HFFc6 (cell line): ENCODE measurements around the gene ZNF107. TPM values are rescaled to one million over a fixed set of nuclear protein-coding genes. Genes with fewer than 3 reads are reported as not detected.
"Not testable (repeated sequence)": the region's sequence is repeated elsewhere in the genome, so short reads cannot be mapped to it uniquely, and the experiment has no call there.

ENCODE experiments used
- DNase-seq: peaks from one replicate; pipeline ENCODE4 v3.0.0-alpha.2; 2018
- H3K27ac Mint-ChIP-seq: 2 replicates; pipeline ENCODE4 v1.8.0; 2020; ENCODE audit warnings: mild to moderate bottlenecking, mixed read lengths
- H3K27me3 Mint-ChIP-seq: 2 replicates; pipeline ENCODE4 v1.8.0; 2021; ENCODE audit warnings: mild to moderate bottlenecking, moderate library complexity, mixed read lengths; ENCODE audit not compliant: insufficient read depth
- H3K36me3 Mint-ChIP-seq: 2 replicates; pipeline ENCODE4 v1.8.0; 2021; ENCODE audit warnings: low read depth, mixed read lengths
- H3K4me1 Mint-ChIP-seq: 2 replicates; pipeline ENCODE4 v1.8.0; 2020; ENCODE audit warnings: low read depth, mixed read lengths
- H3K4me3 Mint-ChIP-seq: 2 replicates; pipeline ENCODE4 v1.8.0; 2020; ENCODE audit warnings: mild to moderate bottlenecking, moderate library complexity, mixed read lengths
- H3K9me3 Mint-ChIP-seq: 2 replicates; pipeline ENCODE4 v1.8.0; 2020; ENCODE audit warnings: mild to moderate bottlenecking, mixed read lengths
- CTCF ChIP-seq: fragments of 200-600 bp; sonication (generic); IDR thresholded peaks from 2 replicates; pipeline ENCODE4 v1.5.0; 2021; ENCODE audit warnings: antibody characterized with exemption, mild to moderate bottlenecking
- total RNA-seq, 6 experiments: library from RNA; stranded (reverse); fragmentation: NEBNext Ultra II Directional; extraction: Animal tissue kit (Norgen Biotek cat#: 25700); gene quantifications; 2 replicates in 1 of 6; 3 replicates in 5 of 6; pipeline ENCODE4 v1.2.3, GENCODE V29; 2021

The ZNF107 gene
- total RNA-seq, 6 experiments from 2014 or later: 2.5 to 3.9 (median 3.4) TPM

DNA sequence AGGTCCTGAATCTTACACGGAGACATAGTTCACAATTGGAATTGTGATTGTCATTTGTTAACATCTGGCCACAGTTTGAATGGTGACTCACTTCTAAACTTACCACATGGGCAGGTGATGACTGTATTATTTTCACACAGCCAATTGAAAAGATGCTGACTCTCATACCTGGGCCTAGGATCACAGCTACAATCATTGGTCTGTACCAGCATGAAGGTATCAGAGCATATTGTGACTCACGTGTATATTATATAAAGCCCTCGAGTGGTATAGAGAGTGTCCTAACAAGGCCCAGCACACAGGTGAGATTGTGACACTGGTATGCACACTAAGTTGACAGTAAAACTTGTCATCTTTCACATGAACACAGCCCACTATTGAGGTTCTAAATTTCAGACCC, 9.4 kb upstream of the ZNF107 start:
- H3K9me3 Mint-ChIP-seq: peaks cover 8% of the 10 kb centered on the region; the same call in 1 of the 2 replicates
- DNase-seq: no peak
- H3K27ac Mint-ChIP-seq: no peak overlapping the region
- H3K36me3 Mint-ChIP-seq: 0 out of 2 replicates have a peak, but pooled peaks cover 5% of the 10 kb centered on the region
- peaks cover 4% of the 10 kb centered on the region; the same call in 1 of the 2 replicates for H3K27me3 Mint-ChIP-seq
- no peak overlapping the region for H3K4me3 Mint-ChIP-seq
- no peak for TF ChIP-seq CTCF
- no peaks in the 10 kb centered on the region for H3K4me1 Mint-ChIP-seq

DNA sequence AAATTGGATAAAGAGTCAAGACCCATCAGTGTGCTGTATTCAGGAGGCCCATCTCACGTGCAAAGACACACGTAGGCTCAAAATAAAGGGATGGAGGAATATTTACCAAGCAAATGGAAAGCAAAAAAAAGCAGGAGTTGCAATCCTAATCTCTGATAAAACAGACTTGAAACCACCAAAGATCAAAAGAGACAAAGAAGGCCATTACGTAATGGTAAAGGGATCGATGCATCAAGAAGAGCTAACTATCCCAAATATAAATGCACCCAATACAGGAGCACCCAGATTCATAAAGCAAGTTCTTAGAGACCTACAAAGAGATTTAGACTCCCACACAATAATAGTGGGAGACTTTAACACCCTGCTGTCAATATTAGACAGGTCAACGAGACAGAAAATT, 3.8 kb upstream of the ZNF107 start:
- not testable (repeated sequence) for DNase-seq, H3K27me3 Mint-ChIP-seq, H3K36me3 Mint-ChIP-seq, H3K27ac Mint-ChIP-seq, H3K4me3 Mint-ChIP-seq, H3K9me3 Mint-ChIP-seq, H3K4me1 Mint-ChIP-seq

GRCh38 chr7:64666663-64667050, 724 bp downstream of the ZNF107 start:
- H3K9me3 Mint-ChIP-seq: peaks cover 12% of the 10 kb centered on the region
- peaks cover 1% of the 10 kb centered on the region for H3K27me3 Mint-ChIP-seq
- DNase-seq: no peak
- peak overlapping the region; percentile 98 for H3K4me3 Mint-ChIP-seq
- peaks cover 17% of the 10 kb centered on the region for H3K4me1 Mint-ChIP-seq
- no peak for TF ChIP-seq CTCF
- peaks cover 20% of the 10 kb centered on the region for H3K36me3 Mint-ChIP-seq
- peak overlapping the region; percentile 97 for H3K27ac Mint-ChIP-seq

DNA sequence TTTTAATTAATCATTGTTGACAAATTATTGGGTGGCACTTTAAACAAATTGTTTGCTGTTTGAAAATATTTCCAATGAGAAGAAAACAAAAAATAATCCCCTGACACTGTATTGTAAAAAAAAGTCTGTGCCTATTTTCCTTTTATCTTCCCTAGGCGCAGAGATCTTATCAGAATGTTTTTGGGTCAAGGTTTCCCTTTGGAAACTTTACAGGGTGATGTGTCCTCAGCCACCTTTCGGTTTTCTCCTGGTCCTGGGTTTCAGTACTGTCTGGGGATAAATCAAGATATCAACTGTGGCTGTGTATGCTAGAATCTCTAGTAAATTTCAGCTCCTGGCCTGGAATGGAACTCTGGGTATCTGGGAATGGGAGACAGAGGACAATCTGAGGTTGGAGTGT, 1.4 kb downstream of the ZNF107 start:
- Mint-ChIP-seq H3K9me3 (peaks cover 16% of the 10 kb centered on the region), H3K36me3 (peaks cover 25% of the 10 kb centered on the region), H3K27ac (peak overlapping the region; percentile 97), H3K27me3 (peaks cover 1% of the 10 kb centered on the region; the same call in 1 of the 2 replicates), H3K4me1 (peaks cover 17% of the 10 kb centered on the region), H3K4me3 (peak overlapping the region; percentile 98)
- DNase-seq: no peak
- no peak for TF ChIP-seq CTCF

DNA sequence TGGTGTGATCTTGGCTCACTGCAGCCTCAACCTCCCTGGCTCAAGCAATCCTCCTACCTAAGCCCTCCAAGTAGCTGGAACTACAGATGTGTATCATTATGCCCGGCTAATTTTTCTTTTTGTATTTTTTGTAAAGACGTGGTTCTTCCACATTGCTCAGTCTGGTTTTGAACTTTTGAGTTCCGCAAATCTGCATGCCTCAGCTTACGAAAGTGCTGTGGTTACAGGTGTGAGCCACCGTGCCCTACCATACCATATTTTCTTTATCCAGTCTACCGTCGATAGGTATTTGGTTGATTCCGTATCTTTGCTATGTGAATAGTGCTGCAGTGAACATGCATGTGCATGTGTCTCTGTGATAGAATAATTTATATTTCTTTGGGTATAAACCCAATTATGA, 6.5 kb downstream of the ZNF107 start:
- DNase-seq: no peak
- Mint-ChIP-seq H3K4me3 (no peak overlapping the region), H3K4me1 (peaks cover 6% of the 10 kb centered on the region), H3K36me3 (peaks cover 67% of the 10 kb centered on the region), H3K9me3 (peaks cover 44% of the 10 kb centered on the region), H3K27me3 (no peaks in the 10 kb centered on the region; the same call in 1 of the 2 replicates), H3K27ac (no peak overlapping the region)
- TF ChIP-seq CTCF: no peak

DNA sequence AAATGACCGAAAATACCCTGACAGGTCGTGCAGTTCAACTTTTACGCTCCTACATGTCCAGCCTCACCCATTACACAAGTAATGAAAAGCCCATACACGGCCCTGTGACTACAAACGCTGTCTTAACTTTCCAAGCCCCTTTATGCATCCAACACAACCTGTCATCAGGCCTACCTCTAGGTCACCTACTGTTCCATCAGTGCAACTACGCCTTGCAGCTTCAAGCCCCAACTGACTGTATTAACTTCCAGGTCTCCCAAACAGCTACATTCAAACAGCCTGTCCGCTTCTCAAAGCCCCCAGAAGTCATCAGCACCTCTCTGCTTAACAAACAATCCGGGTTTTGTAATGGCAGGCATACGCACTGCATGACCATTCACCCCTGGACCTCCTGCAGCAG, 19.2 kb downstream of the ZNF107 start:
- Mint-ChIP-seq H3K36me3 (peaks cover 14% of the 10 kb centered on the region), H3K27me3 (no peaks in the 10 kb centered on the region; the same call in 1 of the 2 replicates), H3K9me3 (peaks cover 28% of the 10 kb centered on the region), H3K27ac (no peak overlapping the region), H3K4me1 (no peaks in the 10 kb centered on the region), H3K4me3 (no peak overlapping the region)
- DNase-seq: no peak
- no peak for TF ChIP-seq CTCF
